HL-60 (cell line): ENCODE measurements around the gene MIDN.

Experiments
- CTCF ChIP-seq: IDR thresholded peaks from one replicate; pipeline ENCODE4 v1.5.1; 2011; ENCODE audit warnings: low read length, control low read depth, inconsistent platforms; ENCODE audit not compliant: insufficient read depth
- SPI1 ChIP-seq: IDR thresholded peaks from 2 replicates; pipeline ENCODE4 v1.6.1; 2012; ENCODE audit warnings: low read depth, mild to moderate bottlenecking, borderline replicate concordance

- TF ChIP-seq CTCF: no peak
- TF ChIP-seq SPI1: no peak
Measured at GRCh38 chr19:1224847-1225246, 23.5 kb upstream of the MIDN start.
